ENCODE measurements around the gene RTN4RL1. TPM values are rescaled to one million over a fixed set of nuclear protein-coding genes. Genes with fewer than 3 reads are reported as not detected.

RTN4RL1 gene
- total and polyA plus RNA-seq, 9 of the 15 experiments (the other 6 are each of a cell fraction or from before 2014, with no cell fraction given), result 0.04 to 0.06 (median 0.04) TPM; not detected in 5

GRCh38 chr17:2025622-2026309, 632 bp upstream of the RTN4RL1 start (continued):
- TF ChIP-seq CTBP1 (IDR thresholded peaks at IDR 0.05; ENCODE audit: borderline replicate concordance) (0 out of 2 replicates have a peak, but pooled peaks have one; percentile 8), RAD21 (CRISPR knock-in tag; conservative IDR thresholded peaks at IDR 0.05 in 1 of 2, IDR thresholded peaks at IDR 0.05 in 1 of 2) (peak; percentile 57 to 67), DDX20 (tag; IDR thresholded peaks at IDR 0.05; ENCODE audit: low read depth) (no peak), REST (IDR thresholded peaks at IDR 0.05; ENCODE audit: borderline replicate concordance) (peak; percentile 44; the same call in 1 of the 2 replicates), REST (CRISPR knock-in tag; IDR thresholded peaks at IDR 0.05; ENCODE audit: low read depth) (no peak)
- TF ChIP-seq, protein P1, sequence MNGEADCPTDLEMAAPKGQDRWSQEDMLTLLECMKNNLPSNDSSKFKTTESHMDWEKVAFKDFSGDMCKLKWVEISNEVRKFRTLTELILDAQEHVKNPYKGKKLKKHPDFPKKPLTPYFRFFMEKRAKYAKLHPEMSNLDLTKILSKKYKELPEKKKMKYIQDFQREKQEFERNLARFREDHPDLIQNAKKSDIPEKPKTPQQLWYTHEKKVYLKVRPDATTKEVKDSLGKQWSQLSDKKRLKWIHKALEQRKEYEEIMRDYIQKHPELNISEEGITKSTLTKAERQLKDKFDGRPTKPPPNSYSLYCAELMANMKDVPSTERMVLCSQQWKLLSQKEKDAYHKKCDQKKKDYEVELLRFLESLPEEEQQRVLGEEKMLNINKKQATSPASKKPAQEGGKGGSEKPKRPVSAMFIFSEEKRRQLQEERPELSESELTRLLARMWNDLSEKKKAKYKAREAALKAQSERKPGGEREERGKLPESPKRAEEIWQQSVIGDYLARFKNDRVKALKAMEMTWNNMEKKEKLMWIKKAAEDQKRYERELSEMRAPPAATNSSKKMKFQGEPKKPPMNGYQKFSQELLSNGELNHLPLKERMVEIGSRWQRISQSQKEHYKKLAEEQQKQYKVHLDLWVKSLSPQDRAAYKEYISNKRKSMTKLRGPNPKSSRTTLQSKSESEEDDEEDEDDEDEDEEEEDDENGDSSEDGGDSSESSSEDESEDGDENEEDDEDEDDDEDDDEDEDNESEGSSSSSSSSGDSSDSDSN (IDR thresholded peaks at IDR 0.05; ENCODE audit: borderline replicate concordance in 1 of 2, low read depth in 2 of 2, low read length in 2 of 2), result 0 out of 4 replicates have a peak, but pooled peaks of 1 of the 2 experiments have one; percentile 22
